HG03196 (cell line): ENCODE results near the gene OR51B6.
"Not testable (repeated sequence)": the region's sequence is repeated elsewhere in the genome, so short reads cannot be mapped to it uniquely, and the experiment has no call there.

Experiments
- ATAC-seq: cut with Tn5 transposase; IDR thresholded peaks from one replicate; pipeline ENCODE4 v1.9.1; 2021; ENCODE audit not compliant: unreplicated experiment

OR51B6 gene

GRCh38 chr11:5351208-5351607, at the start of gene OR51B6:
OR51B6 (plus strand) TSS chr11:5351508; CDS start chr11:5351508, 0 bp downstream.
- no peak for ATAC-seq

- ATAC-seq: no peak
These were observed 49.5 kb upstream of the OR51B6 start, which contains the start of gene OR51B4 for GRCh38 chr11:5301846-5302245. OR51B4 (minus strand) TSS chr11:5301946; CDS start chr11:5301946, 0 bp downstream.

- ATAC-seq: no peak
These were observed 47.7 kb upstream of the OR51B6 start for GRCh38 chr11:5303626-5304025.

GRCh38 chr11:5304046-5304445, 47.3 kb upstream of the OR51B6 start:
- ATAC-seq: no peak

- ATAC-seq: no peak
These were observed 43.9 kb upstream of the OR51B6 start for GRCh38 chr11:5307256-5308019.

- ATAC-seq: no peak
These were observed 40.9 kb upstream of the OR51B6 start for GRCh38 chr11:5310423-5310822.

GRCh38 chr11:5313326-5314023, 37.8 kb upstream of the OR51B6 start:
- ATAC-seq: not testable (repeated sequence)

- no peak for ATAC-seq
These were observed 34.0 kb upstream of the OR51B6 start for GRCh38 chr11:5317292-5317691.

GRCh38 chr11:5324197-5324596, 27.1 kb upstream of the OR51B6 start, which contains the start of gene OR51B2:
OR51B2 (minus strand) TSS chr11:5324297; CDS start chr11:5324297, 0 bp downstream.
- ATAC-seq: no peak

- ATAC-seq: no peak
These were observed 16.1 kb upstream of the OR51B6 start for GRCh38 chr11:5335170-5335569.

- no peak for ATAC-seq
These were observed 15.0 kb upstream of the OR51B6 start for GRCh38 chr11:5336331-5336730.

GRCh38 chr11:5337253-5337652, 14.1 kb upstream of the OR51B6 start:
- ATAC-seq: not testable (repeated sequence)

GRCh38 chr11:5339771-5340322, 11.5 kb upstream of the OR51B6 start:
- peak; percentile 79 for ATAC-seq

- ATAC-seq: no peak
These were observed 7.6 kb upstream of the OR51B6 start, which contains the start of gene OR51B5 for GRCh38 chr11:5343474-5344335. OR51B5 (minus strand) TSS chr11:5343524; CDS start chr11:5343524, 0 bp downstream.

GRCh38 chr11:5345831-5346230, 5.5 kb upstream of the OR51B6 start:
- ATAC-seq: no peak

- ATAC-seq: no peak
These were observed 2.6 kb upstream of the OR51B6 start for GRCh38 chr11:5348551-5349194.

GRCh38 chr11:5349550-5349949, 1.8 kb upstream of the OR51B6 start:
- no peak for ATAC-seq

- ATAC-seq: not testable (repeated sequence)
These were observed 4.7 kb downstream of the OR51B6 start for GRCh38 chr11:5356031-5356430.

GRCh38 chr11:5362017-5362625, 10.8 kb downstream of the OR51B6 start:
- no peak for ATAC-seq

GRCh38 chr11:5363679-5364078, 12.4 kb downstream of the OR51B6 start:
- ATAC-seq: no peak
